ENCODE data around the gene MARK1.

DNA sequence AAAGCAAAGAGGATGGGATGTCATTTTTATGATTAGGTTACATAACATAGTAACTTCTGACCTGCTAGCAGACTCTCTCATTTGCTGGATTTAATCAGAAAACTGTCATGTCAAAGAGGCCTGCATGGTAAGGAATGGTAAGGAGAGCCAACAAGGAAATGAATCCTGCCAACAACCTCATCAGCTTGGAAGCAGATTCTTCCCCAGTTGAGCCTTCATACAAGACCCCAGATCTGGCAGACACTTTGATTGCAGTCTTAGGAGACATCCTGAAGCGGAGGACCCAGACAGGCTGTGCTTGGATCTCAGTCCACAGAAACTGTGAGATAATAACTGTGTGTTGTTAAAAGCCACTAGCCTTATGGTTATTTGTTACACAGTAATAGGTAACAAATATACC is 27.6 kb upstream of the MARK1 start:
- no peak for TF ChIP-seq EZH2 (IDR thresholded peaks at IDR 0.05; ENCODE audit: low read length, unreplicated experiment)
- TF ChIP-seq, protein P1, sequence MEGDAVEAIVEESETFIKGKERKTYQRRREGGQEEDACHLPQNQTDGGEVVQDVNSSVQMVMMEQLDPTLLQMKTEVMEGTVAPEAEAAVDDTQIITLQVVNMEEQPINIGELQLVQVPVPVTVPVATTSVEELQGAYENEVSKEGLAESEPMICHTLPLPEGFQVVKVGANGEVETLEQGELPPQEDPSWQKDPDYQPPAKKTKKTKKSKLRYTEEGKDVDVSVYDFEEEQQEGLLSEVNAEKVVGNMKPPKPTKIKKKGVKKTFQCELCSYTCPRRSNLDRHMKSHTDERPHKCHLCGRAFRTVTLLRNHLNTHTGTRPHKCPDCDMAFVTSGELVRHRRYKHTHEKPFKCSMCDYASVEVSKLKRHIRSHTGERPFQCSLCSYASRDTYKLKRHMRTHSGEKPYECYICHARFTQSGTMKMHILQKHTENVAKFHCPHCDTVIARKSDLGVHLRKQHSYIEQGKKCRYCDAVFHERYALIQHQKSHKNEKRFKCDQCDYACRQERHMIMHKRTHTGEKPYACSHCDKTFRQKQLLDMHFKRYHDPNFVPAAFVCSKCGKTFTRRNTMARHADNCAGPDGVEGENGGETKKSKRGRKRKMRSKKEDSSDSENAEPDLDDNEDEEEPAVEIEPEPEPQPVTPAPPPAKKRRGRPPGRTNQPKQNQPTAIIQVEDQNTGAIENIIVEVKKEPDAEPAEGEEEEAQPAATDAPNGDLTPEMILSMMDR (conservative IDR thresholded peaks at IDR 0.05; ENCODE audit: low read depth, low read length) = no peak
